Loucy (cell line): ENCODE measurements around the gene FGD5.

Experiments used
- H2AFZ ChIP-seq: fragments of 200-600 bp; sonication (generic); 2 replicates; pipeline ENCODE4 v1.6.0; 2016; ENCODE audit warnings: antibody characterized with exemption, mild to moderate bottlenecking, low read length, moderate library complexity
- H3F3A ChIP-seq: fragments of 200-600 bp; 2 replicates; pipeline ENCODE4 v1.6.0; 2016; ENCODE audit warnings: antibody characterized with exemption, low read depth, mild to moderate bottlenecking
- H3K27me3 ChIP-seq: fragments of 200-600 bp; sonication (generic); 2 replicates; pipeline ENCODE4 v1.6.1; 2014; ENCODE audit warnings: low read length, mild to moderate bottlenecking; ENCODE audit not compliant: insufficient read depth, poor library complexity, severe bottlenecking
- H3K36me3 ChIP-seq: fragments of 200-600 bp; sonication (generic); 2 replicates; pipeline ENCODE4 v1.6.1; 2016; ENCODE audit warnings: low read length; ENCODE audit not compliant: insufficient read depth
- H3K4me1 ChIP-seq: fragments of 200-600 bp; sonication (generic); 2 replicates; pipeline ENCODE4 v1.5.1; 2014; ENCODE audit warnings: low read length, mild to moderate bottlenecking; ENCODE audit not compliant: insufficient read depth, poor library complexity, severe bottlenecking
- H3K4me2 ChIP-seq: fragments of 200-600 bp; sonication (generic); 2 replicates; pipeline ENCODE4 v1.6.0; 2014; ENCODE audit warnings: antibody characterized with exemption, low read length, low read depth, mild to moderate bottlenecking; ENCODE audit not compliant: poor library complexity, severe bottlenecking
- H3K4me3 ChIP-seq: fragments of 200-600 bp; sonication (generic); 2 replicates; pipeline ENCODE4 v1.5.1; 2014; ENCODE audit warnings: low read length, mild to moderate bottlenecking, mixed read lengths; ENCODE audit not compliant: poor library complexity, severe bottlenecking
- H3K79me2 ChIP-seq: fragments of 200-600 bp; sonication (generic); 2 replicates; pipeline ENCODE4 v1.6.1; 2014; ENCODE audit warnings: low read length; ENCODE audit not compliant: insufficient read depth
- H3K9ac ChIP-seq: fragments of 200-600 bp; sonication (generic); 2 replicates; pipeline ENCODE4 v1.6.0; 2014; ENCODE audit warnings: mild to moderate bottlenecking, low read depth, low read length, moderate library complexity; ENCODE audit not compliant: poor library complexity, severe bottlenecking
- H3K9me2 ChIP-seq: fragments of 200-600 bp; sonication (generic); replicated peaks from 2 replicates; pipeline ENCODE4 v1.6.1; 2016; ENCODE audit warnings: low read depth, low read length, mixed read lengths
- H3K9me3 ChIP-seq: fragments of 200-600 bp; sonication (generic); 2 replicates; pipeline ENCODE4 v1.6.1; 2014; ENCODE audit warnings: mild to moderate bottlenecking, antibody characterized with exemption, low read length, low read depth; ENCODE audit not compliant: insufficient read depth
- H4K20me1 ChIP-seq: fragments of 200-600 bp; sonication (generic); 2 replicates; pipeline ENCODE4 v1.6.0; 2014; ENCODE audit warnings: antibody characterized with exemption, low read length, mild to moderate bottlenecking; ENCODE audit not compliant: insufficient read depth, poor library complexity, severe bottlenecking
- EZH2phosphoT487 ChIP-seq: fragments of 200-600 bp; IDR thresholded peaks from 2 replicates; pipeline ENCODE4 v1.6.1; 2018; ENCODE audit warnings: antibody characterized with exemption, mild to moderate bottlenecking, moderate library complexity, borderline replicate concordance
- TF ChIP-seq, protein P1 (sequence below): fragments of 200-600 bp; sonication (generic); conservative IDR thresholded peaks from 2 replicates; pipeline ENCODE4 v1.5.1; 2014; ENCODE audit warnings: mild to moderate bottlenecking, antibody characterized with exemption, low read length

FGD5 gene

DNA sequence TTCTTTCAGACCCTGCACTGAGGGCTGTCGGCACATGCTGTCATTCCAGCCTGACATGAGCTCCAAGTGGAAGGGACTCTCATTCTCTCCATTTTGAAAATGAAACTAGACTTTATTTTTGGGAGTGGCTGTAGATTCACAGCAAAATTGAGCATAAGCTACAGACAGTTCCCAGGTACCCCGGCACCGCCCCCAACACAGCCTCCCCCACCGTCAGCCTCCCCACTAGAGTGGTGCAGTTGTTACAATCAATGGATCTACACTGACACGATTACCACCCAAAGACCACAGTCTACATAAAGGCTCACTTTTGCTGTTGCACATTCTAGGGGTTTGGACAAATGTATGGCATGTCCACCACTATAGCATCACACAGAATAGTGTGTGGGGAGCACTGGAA lies 29.5 kb upstream of the FGD5 start:
- H3K4me1 ChIP-seq = no peaks in the 10 kb centered on the region
- peak overlapping the region; percentile 4 for H3K4me2 ChIP-seq
- no peaks in the 10 kb centered on the region for H3F3A ChIP-seq
- peak overlapping the region; percentile 17; the same call in 1 of the 2 replicates for H2AFZ ChIP-seq
- no peaks in the 10 kb centered on the region for H3K79me2 ChIP-seq
- no peaks in the 10 kb centered on the region for H3K36me3 ChIP-seq
- H3K9ac ChIP-seq = no peak overlapping the region
- no peaks in the 10 kb centered on the region; the same call in 1 of the 2 replicates for H3K9me3 ChIP-seq
- no peaks in the 10 kb centered on the region for H4K20me1 ChIP-seq
- TF ChIP-seq EZH2phosphoT487 = no peak
- TF ChIP-seq, protein P1, sequence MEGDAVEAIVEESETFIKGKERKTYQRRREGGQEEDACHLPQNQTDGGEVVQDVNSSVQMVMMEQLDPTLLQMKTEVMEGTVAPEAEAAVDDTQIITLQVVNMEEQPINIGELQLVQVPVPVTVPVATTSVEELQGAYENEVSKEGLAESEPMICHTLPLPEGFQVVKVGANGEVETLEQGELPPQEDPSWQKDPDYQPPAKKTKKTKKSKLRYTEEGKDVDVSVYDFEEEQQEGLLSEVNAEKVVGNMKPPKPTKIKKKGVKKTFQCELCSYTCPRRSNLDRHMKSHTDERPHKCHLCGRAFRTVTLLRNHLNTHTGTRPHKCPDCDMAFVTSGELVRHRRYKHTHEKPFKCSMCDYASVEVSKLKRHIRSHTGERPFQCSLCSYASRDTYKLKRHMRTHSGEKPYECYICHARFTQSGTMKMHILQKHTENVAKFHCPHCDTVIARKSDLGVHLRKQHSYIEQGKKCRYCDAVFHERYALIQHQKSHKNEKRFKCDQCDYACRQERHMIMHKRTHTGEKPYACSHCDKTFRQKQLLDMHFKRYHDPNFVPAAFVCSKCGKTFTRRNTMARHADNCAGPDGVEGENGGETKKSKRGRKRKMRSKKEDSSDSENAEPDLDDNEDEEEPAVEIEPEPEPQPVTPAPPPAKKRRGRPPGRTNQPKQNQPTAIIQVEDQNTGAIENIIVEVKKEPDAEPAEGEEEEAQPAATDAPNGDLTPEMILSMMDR = no peak
- H3K4me3 ChIP-seq = no peak overlapping the region
- H3K27me3 ChIP-seq = no peaks in the 10 kb centered on the region
- no peaks in the 10 kb centered on the region for H3K9me2 ChIP-seq

DNA sequence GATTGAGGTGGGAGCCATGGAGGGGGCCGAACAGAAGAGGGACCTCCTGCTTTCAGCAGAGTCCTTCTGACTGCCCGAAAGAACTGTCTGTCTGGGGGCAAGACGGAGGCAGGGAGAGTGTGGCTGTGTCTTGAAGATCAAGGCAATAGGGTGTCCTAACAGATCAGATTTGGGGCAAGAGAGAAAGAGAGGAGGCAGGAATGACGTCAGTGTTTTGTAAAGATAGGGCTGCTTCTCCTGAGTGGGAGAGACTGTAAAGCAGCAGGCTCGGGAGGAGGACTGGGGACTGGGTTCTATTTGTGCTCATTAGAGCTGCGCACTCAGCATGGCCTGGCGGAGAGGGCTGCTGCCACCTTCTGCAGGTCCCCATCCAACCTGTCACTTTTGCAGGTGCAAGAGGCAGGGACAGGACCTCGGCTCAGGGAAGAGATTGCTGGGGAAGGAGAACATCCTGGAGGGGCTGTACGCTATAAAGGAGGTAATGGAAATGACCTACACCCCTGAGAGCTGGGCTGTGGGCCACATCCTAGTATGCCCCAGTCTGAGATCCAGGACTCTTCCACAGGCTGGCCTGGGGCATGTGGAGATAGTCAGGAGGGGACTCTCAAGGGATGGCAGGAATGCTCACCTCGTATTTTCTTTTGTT lies 29.0 kb upstream of the FGD5 start:
- Histone ChIP-seq H3F3A (no peaks in the 10 kb centered on the region), H3K4me1 (no peaks in the 10 kb centered on the region), H3K36me3 (no peaks in the 10 kb centered on the region), H3K79me2 (no peaks in the 10 kb centered on the region), H3K4me2 (no peak overlapping the region), H3K4me3 (no peak overlapping the region), H4K20me1 (no peaks in the 10 kb centered on the region), H3K9ac (no peak overlapping the region), H3K9me3 (no peaks in the 10 kb centered on the region; the same call in 1 of the 2 replicates), H2AFZ (no peak overlapping the region; the same call in 1 of the 2 replicates), H3K9me2 (no peaks in the 10 kb centered on the region), H3K27me3 (no peaks in the 10 kb centered on the region)
- TF ChIP-seq, protein P1 = no peak
- TF ChIP-seq EZH2phosphoT487 = no peak

DNA sequence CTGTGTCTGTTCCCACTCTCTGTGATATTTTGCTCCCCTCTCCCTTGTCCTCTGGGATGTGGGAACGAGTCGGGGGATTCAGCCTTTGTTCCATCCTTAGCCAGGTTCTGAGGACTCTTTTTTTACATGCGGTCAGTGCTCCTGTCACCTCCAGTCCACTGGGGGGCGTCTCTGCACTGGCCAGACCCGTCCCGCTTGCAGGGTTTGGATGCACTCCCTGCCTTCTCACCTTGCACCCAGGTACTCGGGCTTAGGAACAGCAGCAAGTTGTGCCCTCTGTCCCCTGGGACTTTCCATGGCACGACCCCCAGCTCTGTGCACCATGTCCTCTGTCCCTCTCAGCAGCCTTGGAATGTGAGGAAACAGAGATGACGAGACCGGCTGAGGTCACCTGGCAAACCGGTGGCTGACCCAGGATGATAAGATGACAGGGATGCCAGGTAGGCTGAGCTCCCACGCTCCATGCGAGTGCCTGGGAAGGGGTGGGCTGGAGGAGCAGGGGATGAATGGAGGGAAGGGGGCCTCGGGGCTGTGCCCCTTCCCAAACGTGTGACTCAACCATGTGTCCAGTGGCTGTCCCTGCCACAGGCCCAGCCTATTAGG lies 27.3 kb upstream of the FGD5 start:
- TF ChIP-seq EZH2phosphoT487 = no peak
- TF ChIP-seq, protein P1 = peak; percentile 89
- H3F3A ChIP-seq = no peaks in the 10 kb centered on the region
- no peaks in the 10 kb centered on the region for H3K4me1 ChIP-seq
- peak overlapping the region; percentile 38 for H3K4me2 ChIP-seq
- H3K9me2 ChIP-seq = no peaks in the 10 kb centered on the region
- H2AFZ ChIP-seq = peak overlapping the region; percentile 97
- no peak overlapping the region for H3K9ac ChIP-seq
- H3K36me3 ChIP-seq = no peaks in the 10 kb centered on the region
- no peaks in the 10 kb centered on the region; the same call in 1 of the 2 replicates for H3K9me3 ChIP-seq
- H4K20me1 ChIP-seq = no peaks in the 10 kb centered on the region
- no peak overlapping the region for H3K4me3 ChIP-seq
- H3K27me3 ChIP-seq = no peaks in the 10 kb centered on the region
- H3K79me2 ChIP-seq = no peaks in the 10 kb centered on the region
